Stimulated activated CD8-positive, alpha-beta memory T cell treated with anti-CD3 and anti-CD28 coated beads, Interleukin-15, amount 100 ng/mL, for 24 hours (primary cell): Measurements from ENCODE around the gene THAP8.

Source experiments
- DNase-seq: peaks from one replicate; pipeline ENCODE4 v3.0.0-alpha.2; 2020; ENCODE audit warnings: low read depth

Gene THAP8, protein sequence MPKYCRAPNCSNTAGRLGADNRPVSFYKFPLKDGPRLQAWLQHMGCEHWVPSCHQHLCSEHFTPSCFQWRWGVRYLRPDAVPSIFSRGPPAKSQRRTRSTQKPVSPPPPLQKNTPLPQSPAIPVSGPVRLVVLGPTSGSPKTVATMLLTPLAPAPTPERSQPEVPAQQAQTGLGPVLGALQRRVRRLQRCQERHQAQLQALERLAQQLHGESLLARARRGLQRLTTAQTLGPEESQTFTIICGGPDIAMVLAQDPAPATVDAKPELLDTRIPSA

DNA sequence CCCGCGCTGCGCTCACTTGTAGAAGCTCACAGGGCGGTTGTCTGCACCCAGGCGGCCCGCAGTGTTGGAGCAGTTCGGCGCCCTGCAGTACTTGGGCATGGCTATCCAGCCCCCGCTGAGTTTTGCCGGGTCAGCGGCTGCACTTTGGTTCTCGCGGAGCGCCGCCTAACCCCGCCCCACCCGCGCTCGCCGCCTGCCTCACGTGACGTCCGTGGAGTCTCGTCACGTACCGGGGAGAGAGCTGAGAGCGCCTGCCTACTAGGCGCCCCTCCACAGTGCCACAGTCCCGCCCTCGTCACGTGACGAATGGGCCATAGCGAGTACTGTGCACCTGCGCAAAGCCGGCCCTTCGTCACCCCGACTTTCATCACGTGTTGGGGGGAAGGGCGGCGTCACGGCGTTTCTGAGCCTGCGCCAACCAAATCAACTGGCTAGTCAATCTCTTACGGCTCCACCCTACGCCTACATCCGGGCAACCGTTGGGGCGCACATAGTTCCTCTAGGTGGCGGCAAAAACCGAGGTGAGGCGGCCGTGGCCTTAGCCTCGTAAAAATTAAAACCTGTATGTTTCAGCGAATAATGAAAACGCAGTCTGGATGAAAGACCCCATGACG lies at the start of gene THAP8:
Gene THAP8, minus strand, starts transcription at position 167 of the 614 bp plus-strand sequence. Its CDS starts 68 bp downstream, at position 99.
- DNase-seq = peak; percentile 94

DNA sequence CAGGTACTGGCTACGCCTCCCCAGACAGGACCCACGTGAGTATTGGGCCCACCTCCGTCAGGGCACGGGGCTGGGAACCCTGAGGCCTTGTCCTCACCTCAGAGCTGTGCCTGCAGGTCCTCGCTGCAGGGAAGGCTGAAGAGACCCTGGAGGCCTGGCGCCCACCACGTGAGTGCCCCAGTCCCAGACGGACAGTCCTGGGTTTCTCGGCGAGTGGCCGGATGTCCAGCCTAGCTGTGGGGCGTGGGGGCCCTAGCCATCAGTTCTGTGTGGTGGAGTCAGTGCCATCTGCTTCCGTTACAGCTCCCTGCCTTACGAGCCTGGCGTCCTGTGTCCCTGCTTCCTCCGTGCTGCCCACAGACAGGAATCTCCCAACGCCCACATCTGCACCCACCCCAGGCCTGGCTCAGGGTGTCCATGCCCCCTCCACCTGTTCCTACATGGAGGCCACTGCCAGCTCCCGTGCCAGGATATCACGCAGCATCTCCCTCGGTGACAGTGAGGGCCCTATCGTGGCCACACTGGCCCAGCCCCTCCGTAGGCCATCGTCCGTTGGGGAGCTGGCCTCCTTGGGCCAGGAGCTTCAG lies 49.0 kb upstream of the THAP8 start:
- no peak for DNase-seq

DNA sequence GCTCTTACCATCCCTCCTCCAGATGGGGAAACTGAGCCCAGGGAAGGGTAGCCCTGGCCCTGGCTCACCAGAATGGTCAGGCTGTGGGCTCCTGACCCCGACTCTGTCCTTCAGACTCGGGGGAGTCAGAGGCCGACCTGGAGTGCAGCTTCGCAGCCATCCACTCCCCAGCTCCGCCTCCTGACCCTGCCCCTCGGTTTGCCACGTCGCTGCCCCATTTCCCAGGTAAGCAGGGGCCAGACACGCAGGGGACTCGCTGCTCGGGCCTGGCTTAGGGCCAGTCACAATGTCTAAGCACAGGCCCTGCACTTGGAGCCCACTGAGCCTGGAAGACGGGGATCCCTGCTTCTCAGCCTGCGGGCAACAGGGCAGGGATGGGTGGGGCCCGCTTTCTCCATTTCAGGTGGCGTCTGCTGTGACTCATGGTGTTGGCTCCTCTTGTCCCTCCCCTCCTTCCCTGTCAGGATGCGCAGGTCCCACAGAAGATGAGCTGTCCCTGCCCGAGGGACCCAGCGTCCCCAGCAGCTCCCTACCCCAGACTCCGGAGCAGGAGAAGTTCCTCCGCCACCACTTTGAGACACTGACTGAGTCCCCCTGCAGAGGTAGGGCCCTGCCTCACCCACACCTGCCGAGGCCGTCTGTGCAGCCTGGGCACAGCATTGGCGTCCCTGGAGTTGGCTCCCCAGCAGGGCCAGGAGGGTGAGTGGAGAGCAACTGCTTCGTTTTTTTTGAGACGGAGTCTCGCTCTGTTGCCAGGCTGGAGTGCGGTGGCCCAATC lies 47.7 kb upstream of the THAP8 start:
- no peak for DNase-seq

DNA sequence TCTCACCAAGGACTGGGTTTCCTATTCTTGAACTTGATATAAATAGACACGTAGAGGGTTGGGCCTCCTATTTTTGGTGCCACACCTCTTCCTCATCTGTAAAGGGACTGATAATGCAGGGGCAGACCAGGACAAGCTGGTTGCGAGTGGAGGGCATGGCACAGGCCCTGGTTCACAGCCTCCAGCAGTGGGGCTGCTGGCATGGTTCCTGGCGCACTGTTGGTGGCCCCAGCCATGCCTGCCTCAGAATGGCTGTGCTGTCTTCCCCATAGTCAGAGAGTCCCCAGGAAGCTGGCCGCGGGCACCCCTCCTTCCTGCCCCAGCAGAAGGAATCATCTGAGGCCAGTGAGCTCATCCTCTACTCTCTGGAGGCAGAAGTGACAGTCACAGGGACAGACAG lies 46.4 kb upstream of the THAP8 start:
- DNase-seq = no peak

DNA sequence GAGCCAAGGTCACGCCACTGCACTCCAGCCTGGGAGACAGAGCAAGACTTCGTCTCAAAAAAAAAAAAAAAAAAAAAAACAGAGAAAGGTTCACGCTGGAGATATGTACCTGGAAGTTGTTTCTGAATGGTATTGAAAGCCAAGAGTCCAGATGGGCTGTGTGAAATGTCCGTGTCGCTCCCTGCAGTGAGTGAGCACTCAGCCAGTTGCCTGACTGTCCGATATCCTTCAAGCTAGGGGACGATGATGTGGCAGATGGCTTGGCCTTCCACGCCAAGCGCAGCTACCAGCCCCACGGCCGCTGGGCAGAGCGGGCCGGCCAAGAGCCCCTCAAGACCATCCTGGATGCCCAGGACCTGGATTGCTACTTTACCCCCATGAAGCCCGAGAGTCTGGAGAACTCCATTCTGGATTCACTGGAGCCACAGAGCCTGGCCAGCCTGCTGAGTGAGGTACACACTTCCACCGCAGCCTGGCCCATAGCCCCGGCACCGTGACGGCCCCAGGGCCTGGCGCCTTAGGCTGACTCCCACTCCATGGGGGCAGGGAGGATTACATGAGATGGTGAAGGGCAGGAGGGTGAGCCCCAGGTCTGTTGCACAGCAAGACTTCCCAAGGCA lies 45.2 kb upstream of the THAP8 start:
- no peak for DNase-seq

DNA sequence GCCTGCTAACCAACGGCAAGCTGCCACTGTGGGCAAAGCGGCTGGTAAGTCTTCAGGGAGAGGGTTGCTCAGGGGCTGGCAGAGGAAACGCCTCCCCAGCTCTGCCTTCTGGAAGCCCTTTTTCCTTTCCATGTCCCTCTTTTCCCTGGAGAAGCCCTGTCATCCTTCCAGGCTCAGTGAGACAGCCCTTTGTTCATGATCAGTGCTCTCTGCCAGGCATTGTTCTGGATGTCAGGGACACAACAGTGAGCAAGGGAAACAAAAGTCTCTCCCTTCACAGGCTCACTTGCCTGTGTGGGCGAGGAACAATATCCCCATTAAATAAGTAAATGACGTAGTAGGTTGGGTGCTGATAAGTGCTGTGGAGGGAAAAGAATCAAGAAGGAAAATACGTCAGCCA lies 43.0 kb upstream of the THAP8 start:
- DNase-seq = no peak

DNA sequence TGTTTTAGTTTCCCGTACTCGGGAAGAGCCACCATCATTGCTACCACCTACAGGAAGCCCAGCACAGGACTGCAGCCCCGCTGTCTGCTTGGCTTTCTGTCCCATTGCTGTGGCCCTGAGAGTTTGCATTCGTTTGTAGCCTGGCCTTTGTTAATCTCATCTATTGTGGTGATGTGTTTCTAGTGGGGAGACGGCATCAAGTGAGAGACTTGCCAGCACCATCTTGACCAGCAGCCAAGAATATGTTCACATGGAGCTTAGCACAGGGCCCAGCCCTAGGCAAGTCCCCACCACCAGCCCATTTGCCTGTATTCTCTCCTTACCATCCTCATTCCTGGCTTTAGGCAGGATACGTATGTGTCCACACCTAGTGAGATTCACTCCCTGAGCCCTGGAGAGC lies 39.6 kb upstream of the THAP8 start:
- no peak for DNase-seq

DNA sequence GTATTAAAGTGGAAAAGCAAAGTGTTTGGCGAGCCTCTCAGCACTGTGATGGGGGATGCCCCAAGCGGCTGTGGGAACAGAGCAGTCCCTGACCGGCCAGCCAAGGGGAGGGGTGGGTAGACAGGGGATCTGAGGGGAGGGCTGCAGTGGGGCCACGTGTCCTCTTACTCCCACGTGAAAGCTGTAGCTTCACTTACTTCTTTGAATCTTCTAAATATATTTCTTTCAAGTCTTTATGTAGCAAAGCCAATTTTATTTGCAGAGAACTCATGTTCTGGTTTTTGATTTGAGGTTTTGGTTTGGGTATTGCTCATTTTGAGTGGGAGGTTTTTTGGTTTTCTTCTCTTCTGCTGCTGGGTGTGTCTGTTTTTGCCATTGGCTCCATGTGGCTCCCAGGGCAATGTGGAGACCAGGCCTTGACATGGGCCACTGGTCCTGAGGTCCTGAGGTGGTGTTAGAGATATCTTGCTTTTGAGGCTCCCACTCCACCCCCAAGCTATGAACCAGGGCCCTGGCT lies 39.1 kb upstream of the THAP8 start:
- no peak for DNase-seq

DNA sequence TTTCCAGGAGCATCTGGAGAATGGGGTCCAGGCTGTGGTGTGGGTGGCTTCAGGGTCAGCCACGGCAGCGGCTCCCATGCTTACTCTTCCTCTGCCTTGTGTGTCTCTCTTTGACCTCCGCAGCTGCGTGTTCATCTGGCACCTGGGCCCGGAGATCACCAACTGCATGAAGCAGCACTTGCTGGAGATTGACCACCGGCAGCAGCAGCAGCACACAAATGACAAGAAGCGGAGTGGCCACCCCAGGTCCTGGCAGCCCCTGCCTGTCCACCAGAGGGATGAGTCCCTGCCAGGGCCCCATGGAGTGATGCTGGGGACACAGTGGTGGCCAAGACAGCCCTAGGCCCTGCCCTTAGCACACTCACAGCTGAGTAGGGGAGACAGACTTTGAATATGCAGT lies 38.5 kb upstream of the THAP8 start:
- no peak for DNase-seq

DNA sequence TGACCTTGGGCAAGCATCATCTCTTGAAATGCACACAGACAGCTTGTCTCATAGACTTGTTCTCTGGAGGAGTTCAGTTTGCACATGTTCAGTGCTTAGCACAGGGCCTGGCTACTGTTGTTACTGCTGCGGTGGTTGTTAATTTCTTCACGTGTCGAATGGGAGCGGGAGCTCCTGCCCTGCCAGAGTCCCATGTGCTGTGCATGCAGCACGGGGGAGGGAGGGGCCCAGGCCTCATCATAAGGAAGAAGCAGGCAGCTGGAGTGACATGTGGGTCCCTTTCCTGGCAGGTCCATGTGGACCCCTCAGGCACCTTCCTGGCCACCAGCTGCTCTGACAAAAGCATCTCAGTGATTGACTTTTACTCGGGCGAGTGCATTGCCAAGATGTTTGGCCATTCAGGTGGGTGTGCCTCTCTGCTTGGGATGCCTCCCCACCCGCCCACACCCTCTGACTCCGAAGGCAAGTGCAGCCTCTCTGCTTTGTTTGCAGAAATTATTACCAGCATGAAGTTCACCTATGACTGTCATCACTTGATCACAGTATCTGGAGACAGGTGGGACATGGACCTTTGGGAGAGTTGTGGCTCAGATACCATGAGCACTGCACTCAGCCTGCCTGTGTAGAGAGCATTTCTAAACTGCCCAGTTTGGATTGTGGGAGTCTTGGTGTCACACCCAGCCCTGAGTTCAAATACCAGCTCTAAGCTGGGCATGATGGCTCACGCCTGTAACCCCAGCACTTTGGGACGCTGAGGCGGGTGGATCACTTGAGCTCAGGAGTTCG lies 37.0 kb upstream of the THAP8 start:
- no peak for DNase-seq

DNA sequence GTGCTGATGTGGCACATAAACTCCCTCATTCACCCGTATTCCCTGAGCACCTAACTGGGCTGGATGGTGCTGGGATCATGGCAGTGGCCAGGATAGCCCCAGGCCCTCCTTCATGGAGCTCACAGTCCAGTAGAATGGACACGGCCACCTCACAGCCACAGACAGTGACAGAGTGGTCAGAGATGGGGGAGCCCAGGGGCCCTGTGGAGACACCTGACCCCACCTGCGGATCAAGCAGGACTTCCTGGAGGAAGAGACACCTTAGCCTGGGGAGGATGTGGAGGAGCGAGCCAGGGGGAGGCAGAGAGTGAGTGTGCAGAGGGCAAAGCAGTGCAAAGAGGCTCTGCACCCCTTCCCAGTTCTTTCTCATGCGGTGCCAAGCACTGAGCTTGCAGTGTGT lies 35.8 kb upstream of the THAP8 start:
- DNase-seq = no peak

DNA sequence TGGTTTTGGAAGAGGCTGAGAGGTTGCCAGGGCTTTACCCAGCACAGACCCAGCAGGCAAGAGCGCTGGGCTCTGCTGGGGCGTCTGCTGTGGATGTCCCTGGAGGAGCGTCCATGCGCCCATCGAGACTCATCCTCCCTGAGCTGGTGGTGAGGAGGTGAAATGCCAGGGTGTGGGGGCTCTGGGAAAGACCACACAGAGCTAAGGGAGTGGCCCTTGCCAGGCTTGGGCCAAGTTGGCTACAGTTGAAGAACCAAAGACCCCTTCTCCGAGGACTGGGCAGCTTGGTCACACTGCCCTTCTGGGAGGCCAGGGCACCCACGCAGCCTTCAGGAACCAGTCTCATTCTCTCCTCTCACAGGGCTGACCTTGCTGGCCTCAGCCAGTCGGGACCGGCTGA lies 32.2 kb upstream of the THAP8 start:
- DNase-seq = no peak

DNA sequence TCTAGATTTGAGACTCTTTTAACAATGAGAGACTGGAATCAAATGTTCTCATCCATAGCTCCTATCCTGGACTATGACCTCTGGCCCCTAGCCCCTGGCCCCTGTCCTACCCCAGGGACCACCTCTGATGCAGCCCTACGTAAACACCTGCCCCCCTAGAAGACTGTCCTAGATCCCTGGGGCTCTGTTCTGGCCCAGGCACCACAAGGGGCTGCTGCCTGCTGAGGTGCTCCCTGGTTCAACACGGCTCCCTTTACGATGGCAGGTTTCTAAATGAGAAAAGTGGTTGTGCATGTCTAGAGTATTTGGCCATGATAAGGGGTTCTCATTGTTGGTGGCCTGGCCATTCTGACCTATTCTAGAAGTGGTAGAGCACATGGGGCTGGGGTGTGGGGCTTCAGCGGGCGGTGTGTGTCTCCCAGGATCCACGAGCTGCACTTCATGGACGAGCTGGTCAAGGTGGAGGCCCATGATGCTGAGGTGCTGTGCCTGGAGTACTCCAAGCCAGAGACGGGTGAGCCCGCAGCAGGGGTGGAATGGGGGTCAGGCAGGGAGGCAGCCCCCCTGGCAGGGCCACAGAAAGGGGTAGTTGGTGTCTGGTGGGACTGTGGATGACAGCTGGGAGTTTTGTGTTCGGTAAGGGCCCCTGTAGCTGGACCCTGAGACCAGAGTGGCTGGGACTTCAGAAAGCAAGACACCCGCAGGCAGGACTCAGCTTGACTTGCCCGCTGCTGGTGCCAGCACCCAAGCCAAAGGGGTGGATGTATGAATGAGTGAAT lies 30.3 kb upstream of the THAP8 start:
- no peak for DNase-seq

DNA sequence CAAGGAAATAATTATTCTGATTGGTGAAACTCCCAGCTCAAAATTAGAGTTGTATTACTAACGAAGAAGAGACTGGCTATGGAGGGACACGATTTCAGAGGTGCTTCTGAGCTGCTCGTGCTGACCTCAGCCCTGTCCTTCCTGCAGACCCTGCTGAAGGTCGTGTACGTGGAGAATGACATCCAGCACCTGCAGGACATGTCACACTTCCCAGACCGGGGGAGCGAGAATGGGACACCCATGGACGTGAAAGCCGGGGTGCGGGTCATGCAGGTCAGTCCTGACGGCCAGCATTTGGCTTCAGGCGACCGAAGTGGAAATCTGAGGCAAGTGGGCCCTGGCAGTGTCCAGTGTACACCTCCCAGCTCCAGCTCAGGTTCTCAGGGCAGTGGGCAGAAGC lies 28.8 kb upstream of the THAP8 start:
- no peak for DNase-seq

DNA sequence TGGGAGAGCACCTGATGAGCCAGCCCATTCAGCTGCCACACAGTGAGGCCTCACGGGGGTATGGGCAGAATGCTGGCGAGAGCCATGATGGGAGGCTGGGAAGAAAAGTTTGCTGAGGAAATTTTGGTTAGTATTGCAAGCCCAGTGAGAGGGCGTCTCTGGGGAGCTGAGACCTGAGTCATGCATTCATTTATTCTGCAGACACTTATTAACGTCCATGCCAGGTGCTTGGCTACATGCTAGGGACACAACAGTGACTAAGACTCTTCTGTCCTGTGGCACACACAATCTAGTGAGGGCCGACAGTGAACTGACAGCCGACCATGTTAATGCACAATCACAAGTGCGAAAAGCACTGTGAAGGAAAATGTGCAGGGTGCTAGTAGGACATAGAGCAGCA lies 27.8 kb upstream of the THAP8 start:
- DNase-seq = no peak

DNA sequence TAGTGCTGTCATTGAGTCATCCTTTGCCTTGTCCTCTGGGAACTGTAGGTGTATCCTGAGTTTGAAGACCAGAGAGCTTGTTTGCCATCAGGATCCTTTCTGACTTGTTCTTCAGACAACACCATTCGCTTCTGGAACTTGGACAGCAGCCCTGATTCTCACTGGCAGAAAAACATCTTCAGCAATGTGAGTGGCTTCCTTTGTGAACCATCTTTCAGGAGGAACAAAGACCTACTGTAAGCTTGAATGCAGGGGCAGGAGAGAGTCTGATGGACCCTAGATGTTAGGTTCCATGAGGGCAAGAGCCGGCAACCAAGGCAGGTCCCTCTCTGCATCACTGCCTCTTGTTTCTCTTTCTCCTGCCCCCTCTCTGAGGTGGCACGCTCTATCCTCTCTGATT lies 27.3 kb upstream of the THAP8 start:
- DNase-seq = no peak

DNA sequence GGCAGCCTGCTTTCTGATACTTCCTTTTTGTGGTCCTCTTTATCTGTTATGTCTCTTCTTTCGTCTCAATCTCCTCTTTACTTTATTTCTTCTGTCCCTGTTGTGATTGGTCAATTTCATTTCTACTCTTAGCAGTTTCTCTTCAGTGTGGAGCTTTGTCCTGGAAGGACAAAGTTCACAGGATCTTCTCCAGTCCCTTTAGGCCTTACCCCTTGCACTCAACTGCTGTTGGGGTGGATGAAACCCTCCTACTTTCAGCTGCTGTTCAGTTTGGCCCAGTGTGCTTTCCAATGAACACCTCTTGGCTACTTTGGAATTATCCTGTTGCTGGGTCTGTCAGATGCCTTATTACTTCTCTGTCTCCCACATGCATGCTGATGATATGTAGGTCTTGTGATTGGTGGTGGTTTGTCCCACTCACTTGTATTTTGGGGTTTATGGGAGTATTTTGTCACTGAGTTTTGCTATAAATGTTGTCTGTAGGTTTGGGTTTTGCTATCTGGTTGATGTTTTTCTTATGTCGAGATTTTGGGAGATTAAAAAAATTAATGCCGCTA lies 25.4 kb upstream of the THAP8 start:
- no peak for DNase-seq

DNA sequence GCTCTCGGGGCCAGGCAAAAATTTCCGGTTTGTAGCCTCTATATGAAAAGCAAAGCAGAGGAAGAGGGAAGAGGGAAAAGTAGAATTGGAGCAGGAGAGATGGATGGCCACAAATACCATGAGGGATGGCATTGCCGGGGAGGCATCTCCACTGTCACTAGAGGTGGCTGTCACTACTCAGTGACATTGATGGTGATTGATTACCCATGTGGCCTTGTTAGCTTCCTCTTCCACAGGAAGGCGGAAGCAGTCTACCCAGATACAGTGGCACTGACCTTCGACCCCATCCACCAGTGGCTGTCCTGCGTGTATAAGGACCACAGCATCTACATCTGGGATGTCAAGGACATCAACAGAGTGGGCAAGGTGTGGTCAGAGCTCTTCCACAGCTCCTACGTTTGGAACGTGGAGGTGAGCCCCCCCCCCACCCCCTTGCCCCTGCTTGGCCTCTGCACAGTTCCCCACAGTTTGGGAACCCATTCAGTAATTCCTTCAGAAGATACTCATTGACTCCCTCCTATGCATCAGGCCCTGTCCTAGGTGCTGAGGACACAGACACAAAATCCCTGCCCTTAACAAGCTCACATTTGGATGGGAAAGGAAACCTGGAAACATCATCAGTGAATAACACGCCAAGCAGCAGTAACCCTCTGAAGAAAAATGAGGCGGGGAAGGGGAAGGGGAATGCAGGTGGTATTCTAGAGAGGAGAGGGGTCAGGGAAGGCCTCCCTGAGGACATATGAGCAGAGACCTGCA lies 19.2 kb upstream of the THAP8 start:
- DNase-seq = no peak

DNA sequence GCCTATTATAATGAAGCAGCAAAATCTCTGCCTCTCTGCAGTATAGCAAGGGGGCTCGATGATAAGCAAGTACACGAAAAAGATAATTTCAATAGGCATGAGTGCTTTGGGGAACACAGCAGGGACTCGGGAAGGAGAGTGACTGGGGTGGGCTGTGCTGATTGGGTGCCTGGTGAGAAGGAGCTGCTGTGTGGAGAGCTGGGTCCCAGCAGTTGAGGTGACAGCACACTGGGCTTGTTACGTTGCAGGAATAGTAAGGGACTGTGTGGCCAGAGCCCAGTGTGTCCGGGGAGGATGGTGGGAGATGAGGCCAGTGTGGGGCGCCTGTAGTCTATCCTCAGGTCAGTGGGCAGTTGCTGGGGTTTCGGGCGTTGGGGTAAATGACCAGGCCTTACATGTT lies 18.0 kb upstream of the THAP8 start:
- no peak for DNase-seq
